OCI-LY7 (cell line): Measurements from ENCODE around the gene ABCF3. TPM values are rescaled to one million over a fixed set of nuclear protein-coding genes. Genes with fewer than 3 reads are reported as not detected.

Source experiments
- BruUV-seq: library from RNA; stranded (reverse); fragments of 400-500 nt; replicated peaks from 2 replicates; lab custom pipeline; 2021; lab: Mats Ljungman, UMichigan
- CTCF ChIA-PET: fragments of 300-600 bp; sonication (Branson Sonifier 250); formaldehyde crosslinking; loops from one replicate; lab custom pipeline; 2022; ENCODE audit warnings: antibody characterized with exemption; ENCODE audit not compliant: unreplicated experiment; lab: Charles Lee
- POLR2A ChIA-PET: fragments of 300-600 bp; sonication (Branson Sonifier 250); formaldehyde crosslinking; loops from one replicate; lab custom pipeline; 2022; ENCODE audit warnings: antibody characterized with exemption; lab: Charles Lee
- DNase-seq: peaks from one replicate; pipeline ENCODE4 v3.0.0-alpha.2; 2015; ENCODE audit warnings: low spot score
- H2AFZ ChIP-seq: fragments of 200-600 bp; sonication (generic), shearing (Covaris generic); 2 replicates; pipeline ENCODE4 v1.6.1; 2014; ENCODE audit warnings: mild to moderate bottlenecking, antibody characterized with exemption, low read length, moderate library complexity
- H3K27ac ChIP-seq: fragments of 200-600 bp; sonication (generic); 2 replicates; pipeline ENCODE4 v1.5.1; 2014; ENCODE audit warnings: mixed run types, low read depth, mild to moderate bottlenecking, moderate library complexity, low read length, inconsistent platforms; ENCODE audit not compliant: poor library complexity, severe bottlenecking
- H3K36me3 ChIP-seq: fragments of 200-600 bp; sonication (generic); 2 replicates; pipeline ENCODE4 v1.6.1; 2014; ENCODE audit warnings: mild to moderate bottlenecking, antibody characterized with exemption, low read length, moderate library complexity, mixed read lengths; ENCODE audit not compliant: insufficient read depth
- H3K4me1 ChIP-seq: fragments of 200-600 bp; sonication (generic); 2 replicates; pipeline ENCODE4 v1.5.1; 2014; ENCODE audit warnings: mild to moderate bottlenecking, low read length; ENCODE audit not compliant: insufficient read depth, poor library complexity, severe bottlenecking
- H3K4me2 ChIP-seq: fragments of 200-600 bp; sonication (generic); 2 replicates; pipeline ENCODE4 v1.6.1; 2014; ENCODE audit warnings: mild to moderate bottlenecking, low read length
- H3K4me3 ChIP-seq: fragments of 200-600 bp; sonication (generic); 2 replicates; pipeline ENCODE4 v1.5.1; 2014; ENCODE audit warnings: mild to moderate bottlenecking, low read depth, low read length; ENCODE audit not compliant: poor library complexity, severe bottlenecking
- H3K79me2 ChIP-seq: fragments of 200-600 bp; sonication (generic); 2 replicates; pipeline ENCODE4 v1.6.1; 2016; ENCODE audit warnings: low read depth, mild to moderate bottlenecking, low read length, moderate library complexity, mixed read lengths; ENCODE audit not compliant: insufficient read depth
- H3K9me2 ChIP-seq: fragments of 200-600 bp; sonication (generic); 2 replicates; pipeline ENCODE4 v1.6.1; 2016; ENCODE audit warnings: mild to moderate bottlenecking, low read length, mixed read lengths; ENCODE audit not compliant: insufficient read depth
- H3K9me3 ChIP-seq: fragments of 200-600 bp; sonication (generic); 2 replicates; pipeline ENCODE4 v1.6.1; 2014; ENCODE audit warnings: mild to moderate bottlenecking, mixed run types, low read length, mixed read lengths
- H4K20me1 ChIP-seq: fragments of 200-600 bp; sonication (generic); 2 replicates; pipeline ENCODE4 v1.6.1; 2014; ENCODE audit warnings: mild to moderate bottlenecking, antibody characterized with exemption, low read length, moderate library complexity, mixed read lengths; ENCODE audit not compliant: insufficient read depth
- EZH2phosphoT487 ChIP-seq: fragments of 200-600 bp; sonication (generic); IDR thresholded peaks from 2 replicates; pipeline ENCODE4 v1.6.1; 2018; ENCODE audit warnings: low read depth, borderline replicate concordance, mild to moderate bottlenecking, mixed run types, antibody characterized with exemption, low read length, moderate library complexity, mixed read lengths
- intact Hi-C: fragments of 100-400 bp; cut with micrococcal nuclease; formaldehyde crosslinking; loops from one replicate; pipeline ENCODE4 v1.10.0; 2022; ENCODE audit not compliant: unreplicated experiment
- total RNA-seq, 2 experiments: library from RNA; depleted of rRNA in 1 of 2; stranded (reverse); fragments of >200 nt in 1 of 2; shearing (Covaris generic) in 1 of 2; gene quantifications; 2 replicates each; pipeline ENCODE4 v1.2.3, GENCODE V29; 2014 to 2022
- TF ChIP-seq, protein P1 (sequence below): fragments of 200-600 bp; sonication (generic); conservative IDR thresholded peaks from 2 replicates; pipeline ENCODE4 v1.5.1; 2014; ENCODE audit warnings: mild to moderate bottlenecking, antibody characterized with exemption, low read length, moderate library complexity, mixed read lengths

The ABCF3 gene
- total RNA-seq, 2 experiments from 2014 or later = 51.6 to 67.1 TPM

DNA sequence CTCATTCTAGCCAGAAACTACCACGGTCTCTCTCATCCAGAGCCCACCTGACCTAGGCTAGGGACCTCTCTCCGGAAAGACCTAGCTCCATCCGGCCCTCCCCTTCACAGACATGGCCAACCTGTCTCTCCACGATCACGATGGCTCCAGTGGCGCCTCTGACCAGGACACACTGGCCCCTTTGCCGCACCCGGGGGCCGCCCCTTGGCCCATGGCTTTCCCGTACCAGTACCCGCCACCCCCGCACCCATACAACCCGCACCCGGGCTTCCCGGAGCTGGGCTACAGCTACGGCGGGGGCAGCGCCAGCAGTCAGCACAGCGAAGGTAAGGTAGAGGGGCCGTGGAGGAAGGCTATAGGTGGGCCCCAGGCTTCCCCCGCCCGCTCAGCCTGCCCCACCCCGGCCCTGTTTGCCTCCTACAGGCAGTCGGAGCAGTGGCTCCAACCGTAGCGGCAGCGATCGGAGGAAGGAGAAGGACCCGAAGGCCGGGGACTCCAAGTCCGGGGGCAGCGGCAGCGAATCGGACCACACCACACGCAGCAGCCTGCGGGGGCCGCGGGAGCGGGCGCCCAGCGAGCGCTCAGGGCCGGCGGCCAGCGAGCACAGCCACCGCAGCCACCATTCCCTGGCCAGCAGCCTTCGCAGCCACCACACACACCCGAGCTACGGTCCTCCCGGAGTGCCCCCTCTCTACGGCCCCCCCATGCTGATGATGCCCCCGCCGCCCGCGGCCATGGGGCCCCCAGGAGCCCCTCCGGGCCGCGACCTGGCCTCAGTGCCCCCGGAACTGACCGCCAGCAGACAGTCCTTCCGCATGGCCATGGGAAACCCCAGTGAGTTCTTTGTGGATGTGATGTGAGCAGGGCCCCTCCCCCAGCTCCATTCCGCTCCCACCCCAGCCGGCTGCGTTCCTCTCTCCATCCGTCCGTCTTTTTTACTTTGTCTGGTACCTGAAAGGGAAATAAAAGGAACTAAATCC, 15.8 kb upstream of the ABCF3 start:
- no peaks in the 10 kb centered on the region for H3K9me3 ChIP-seq
- H3K79me2 ChIP-seq = peaks cover 2% of the 10 kb centered on the region; the same call in 1 of the 2 replicates
- no peak overlapping the region for H3K4me2 ChIP-seq
- no peak for TF ChIP-seq EZH2phosphoT487
- TF ChIP-seq, protein P1, sequence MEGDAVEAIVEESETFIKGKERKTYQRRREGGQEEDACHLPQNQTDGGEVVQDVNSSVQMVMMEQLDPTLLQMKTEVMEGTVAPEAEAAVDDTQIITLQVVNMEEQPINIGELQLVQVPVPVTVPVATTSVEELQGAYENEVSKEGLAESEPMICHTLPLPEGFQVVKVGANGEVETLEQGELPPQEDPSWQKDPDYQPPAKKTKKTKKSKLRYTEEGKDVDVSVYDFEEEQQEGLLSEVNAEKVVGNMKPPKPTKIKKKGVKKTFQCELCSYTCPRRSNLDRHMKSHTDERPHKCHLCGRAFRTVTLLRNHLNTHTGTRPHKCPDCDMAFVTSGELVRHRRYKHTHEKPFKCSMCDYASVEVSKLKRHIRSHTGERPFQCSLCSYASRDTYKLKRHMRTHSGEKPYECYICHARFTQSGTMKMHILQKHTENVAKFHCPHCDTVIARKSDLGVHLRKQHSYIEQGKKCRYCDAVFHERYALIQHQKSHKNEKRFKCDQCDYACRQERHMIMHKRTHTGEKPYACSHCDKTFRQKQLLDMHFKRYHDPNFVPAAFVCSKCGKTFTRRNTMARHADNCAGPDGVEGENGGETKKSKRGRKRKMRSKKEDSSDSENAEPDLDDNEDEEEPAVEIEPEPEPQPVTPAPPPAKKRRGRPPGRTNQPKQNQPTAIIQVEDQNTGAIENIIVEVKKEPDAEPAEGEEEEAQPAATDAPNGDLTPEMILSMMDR = no peak
- H3K4me3 ChIP-seq = no peak overlapping the region
- CTCF ChIA-PET = no interaction called here
- no peaks in the 10 kb centered on the region for H3K9me2 ChIP-seq
- POLR2A ChIA-PET = interaction anchor here (0.9 kb wide), 1 partner anchor 15 kb away, joined by 3 read pairs; the partner anchor contains the start of gene DVL3
- no peak overlapping the region for H3K27ac ChIP-seq
- DNase-seq = no peak
- intact Hi-C loops = no loop called here
- no TSS peak for BruUV-seq
- peaks cover 5% of the 10 kb centered on the region for H3K4me1 ChIP-seq
- H4K20me1 ChIP-seq = no peaks in the 10 kb centered on the region
- peaks cover 48% of the 10 kb centered on the region for H3K36me3 ChIP-seq
- no peak overlapping the region for H2AFZ ChIP-seq

DNA sequence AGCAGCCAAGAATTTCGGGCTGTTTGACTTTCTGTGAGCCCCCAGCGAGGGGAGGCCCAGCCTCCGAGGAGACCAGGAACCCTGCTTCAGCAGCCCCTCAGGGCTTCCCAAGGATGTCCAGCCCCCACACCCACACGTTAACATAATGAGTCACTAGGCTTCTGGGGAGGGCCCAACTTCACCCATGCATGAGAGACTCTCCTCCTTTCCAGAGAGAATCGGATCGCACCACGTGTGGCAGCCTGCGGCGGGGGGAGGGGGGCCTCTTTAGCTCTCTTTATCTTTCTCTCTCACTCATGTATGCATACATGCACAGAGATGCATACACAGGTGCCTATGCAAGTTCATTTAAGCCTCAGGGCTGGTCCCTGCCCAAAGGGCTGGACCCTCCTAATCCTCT, 14.4 kb upstream of the ABCF3 start:
- Histone ChIP-seq H3K79me2 (peaks cover 14% of the 10 kb centered on the region), H3K4me3 (no peak overlapping the region), H3K9me3 (no peaks in the 10 kb centered on the region), H3K4me2 (no peak overlapping the region), H4K20me1 (no peaks in the 10 kb centered on the region), H3K4me1 (peaks cover 17% of the 10 kb centered on the region), H3K36me3 (peaks cover 34% of the 10 kb centered on the region), H2AFZ (no peak overlapping the region), H3K9me2 (no peaks in the 10 kb centered on the region), H3K27ac (no peak overlapping the region)
- ChIA-PET POLR2A (no interaction called here), CTCF (no interaction called here)
- intact Hi-C loops = no loop called here
- DNase-seq = no peak
- TF ChIP-seq, protein P1 = no peak
- TF ChIP-seq EZH2phosphoT487 = no peak
- no TSS peak for BruUV-seq
